Measurements from ENCODE around the gene SYT8. TPM values are rescaled to one million over a fixed set of nuclear protein-coding genes. Genes with fewer than 3 reads are reported as not detected.
"Not testable (repeated sequence)": the region's sequence is repeated elsewhere in the genome, so short reads cannot be mapped to it uniquely, and the experiment has no call there.

The SYT8 gene
- total RNA-seq, 2 experiments from 2014 or later: not detected

GRCh38 chr11:1812801-1813200 is 22.0 kb upstream of the SYT8 start:
- BruUV-seq (replicated peaks): no TSS peak
- TF ChIP-seq EZH2phosphoT487 (IDR thresholded peaks at IDR 0.05; ENCODE audit: borderline replicate concordance, low read depth, low read length) (no peak), CTCF (conservative IDR thresholded peaks at IDR 0.05; ENCODE audit: low read length) (no peak)
- Histone ChIP-seq H3K9me3 (ENCODE audit: low read length) (no peaks in the 10 kb centered on the region), H3K9me2 (ENCODE audit: insufficient read depth, low read length) (no peaks in the 10 kb centered on the region), H3K79me2 (ENCODE audit: insufficient read depth, low read depth, low read length) (no peaks in the 10 kb centered on the region), H3K4me2 (ENCODE audit: low read length) (no peak overlapping the region), H3K4me3 (ENCODE audit: low read depth, low read length, poor library complexity, severe bottlenecking) (no peak overlapping the region), H4K20me1 (ENCODE audit: insufficient read depth, low read length) (no peaks in the 10 kb centered on the region), H2AFZ (ENCODE audit: low read length) (no peak overlapping the region), H3K36me3 (ENCODE audit: insufficient read depth, low read length) (no peaks in the 10 kb centered on the region), H3K27ac (ENCODE audit: low read depth, low read length, poor library complexity, severe bottlenecking) (no peak overlapping the region), H3K4me1 (ENCODE audit: insufficient read depth, low read length, poor library complexity, severe bottlenecking) (no peaks in the 10 kb centered on the region)
- POLR2A ChIA-PET: no interaction called here
- intact Hi-C loops (cut with micrococcal nuclease; ENCODE audit: unreplicated experiment): no loop called here
- no peak for DNase-seq (ENCODE audit: low spot score)
- CTCF ChIA-PET (ENCODE audit: unreplicated experiment): no interaction called here

GRCh38 chr11:1813356-1813755 is 21.4 kb upstream of the SYT8 start:
- intact Hi-C loops (cut with micrococcal nuclease; ENCODE audit: unreplicated experiment); BruUV-seq (replicated peaks); CTCF ChIA-PET (ENCODE audit: unreplicated experiment): not testable (repeated sequence)

GRCh38 chr11:1814691-1815090 is 20.1 kb upstream of the SYT8 start:
- intact Hi-C loops (cut with micrococcal nuclease; ENCODE audit: unreplicated experiment): no loop called here
- TF ChIP-seq CTCF (conservative IDR thresholded peaks at IDR 0.05; ENCODE audit: low read length) (no peak), EZH2phosphoT487 (IDR thresholded peaks at IDR 0.05; ENCODE audit: borderline replicate concordance, low read depth, low read length) (no peak)
- Histone ChIP-seq H3K9me2 (ENCODE audit: insufficient read depth, low read length) (no peaks in the 10 kb centered on the region), H3K4me2 (ENCODE audit: low read length) (no peak overlapping the region), H3K36me3 (ENCODE audit: insufficient read depth, low read length) (no peaks in the 10 kb centered on the region), H3K27ac (ENCODE audit: low read depth, low read length, poor library complexity, severe bottlenecking) (no peak overlapping the region), H4K20me1 (ENCODE audit: insufficient read depth, low read length) (no peaks in the 10 kb centered on the region), H3K4me3 (ENCODE audit: low read depth, low read length, poor library complexity, severe bottlenecking) (no peak overlapping the region), H2AFZ (ENCODE audit: low read length) (no peak overlapping the region), H3K9me3 (ENCODE audit: low read length) (no peaks in the 10 kb centered on the region), H3K79me2 (ENCODE audit: insufficient read depth, low read depth, low read length) (no peaks in the 10 kb centered on the region), H3K4me1 (ENCODE audit: insufficient read depth, low read length, poor library complexity, severe bottlenecking) (no peaks in the 10 kb centered on the region)
- no TSS peak for BruUV-seq (replicated peaks)
- DNase-seq (ENCODE audit: low spot score): no peak
- ChIA-PET CTCF (ENCODE audit: unreplicated experiment) (no interaction called here), POLR2A (no interaction called here)

More at GRCh38 chr11:1813356-1813755, 21.4 kb upstream of the SYT8 start:
- H4K20me1 ChIP-seq (ENCODE audit: insufficient read depth, low read length); H3K4me3 ChIP-seq (ENCODE audit: low read depth, low read length, poor library complexity, severe bottlenecking); DNase-seq (ENCODE audit: low spot score); H3K79me2 ChIP-seq (ENCODE audit: insufficient read depth, low read depth, low read length); H3K9me3 ChIP-seq (ENCODE audit: low read length); H3K9me2 ChIP-seq (ENCODE audit: insufficient read depth, low read length); H2AFZ ChIP-seq (ENCODE audit: low read length); H3K27ac ChIP-seq (ENCODE audit: low read depth, low read length, poor library complexity, severe bottlenecking); H3K4me1 ChIP-seq (ENCODE audit: insufficient read depth, low read length, poor library complexity, severe bottlenecking); H3K36me3 ChIP-seq (ENCODE audit: insufficient read depth, low read length); POLR2A ChIA-PET; H3K4me2 ChIP-seq (ENCODE audit: low read length): not testable (repeated sequence)
